ENCODE data around the gene RPL15. TPM values are rescaled to one million over a fixed set of nuclear protein-coding genes. Genes with fewer than 3 reads are reported as not detected.

Gene RPL15
- total RNA-seq, 2 donors from 2014 or later, result 1,434 to 1,547 TPM

GRCh38 chr3:23889950-23890349 lies 27.0 kb upstream of the RPL15 start:
- no peaks in the 10 kb centered on the region for H3K36me3 ChIP-seq
- intact Hi-C loops (cut with DNase I), result loop anchor here (10.0 kb wide), 2 partner anchors 365 to 795 kb away; no protein-coding TSS in a partner anchor
- H3K9ac ChIP-seq (ENCODE audit: low read depth in 2 of 2, low read length in 2 of 2), result no peak overlapping the region
- no peaks in the 10 kb centered on the region for H3K27me3 ChIP-seq
- no peak for DNase-seq
- no peak for TF ChIP-seq CTCF (IDR thresholded peaks at IDR 0.05)
- H3K4me1 ChIP-seq, result no peaks in the 10 kb centered on the region
- H3K4me3 ChIP-seq, result no peak overlapping the region
- H3K27ac ChIP-seq, result no peak overlapping the region
- no peaks in the 10 kb centered on the region for H3K9me3 ChIP-seq

DNA sequence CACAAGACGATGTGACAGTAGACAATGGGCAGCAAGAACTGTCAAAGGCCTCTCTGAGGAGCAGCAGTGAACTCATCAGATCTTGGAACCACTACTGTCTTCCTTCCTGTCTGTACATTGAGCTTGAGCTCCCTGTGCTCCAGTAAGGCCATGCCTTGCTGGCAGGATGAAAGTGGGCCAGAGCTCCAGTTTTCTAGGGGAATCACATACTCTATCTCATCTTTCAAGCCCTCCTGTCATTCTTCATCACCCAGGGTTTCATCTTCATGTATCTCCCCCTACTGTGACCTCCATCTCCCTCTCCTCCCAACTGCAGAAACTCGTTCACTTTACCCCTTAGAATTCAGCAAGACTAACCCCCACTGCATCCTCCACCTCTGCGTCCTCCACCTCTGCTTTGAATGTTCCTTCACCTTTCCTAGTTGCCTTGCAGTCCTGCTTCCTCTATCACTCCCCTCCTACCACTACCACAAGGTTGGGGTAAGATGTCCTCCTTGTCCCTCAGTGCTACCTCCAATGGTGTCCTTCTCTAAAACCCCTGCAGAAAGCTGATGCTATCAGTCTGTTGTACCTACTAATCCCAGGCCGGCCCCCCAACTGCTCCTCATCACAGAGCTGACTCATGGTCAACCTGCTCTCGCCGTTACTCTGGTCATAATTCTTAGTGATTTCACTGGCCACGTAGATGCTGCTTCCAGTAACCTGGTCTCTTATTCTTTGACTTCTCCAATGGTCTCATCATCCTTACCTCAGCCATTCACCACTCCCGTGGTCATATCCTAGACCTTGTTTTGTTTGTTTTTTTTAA lies 22.5 kb upstream of the RPL15 start:
- no peaks in the 10 kb centered on the region for H3K36me3 ChIP-seq
- no peak overlapping the region for H3K27ac ChIP-seq
- no peak overlapping the region for H3K9ac ChIP-seq (ENCODE audit: low read depth in 2 of 2, low read length in 2 of 2)
- intact Hi-C loops (cut with DNase I), result loop anchor here (10.0 kb wide), 1 partner anchor 360 kb away; no protein-coding TSS in a partner anchor
- H3K9me3 ChIP-seq, result no peaks in the 10 kb centered on the region
- H3K4me3 ChIP-seq, result no peak overlapping the region
- H3K4me1 ChIP-seq, result no peaks in the 10 kb centered on the region
- no peaks in the 10 kb centered on the region for H3K27me3 ChIP-seq
- no peak for TF ChIP-seq CTCF (IDR thresholded peaks at IDR 0.05)
- no peak for DNase-seq

DNA sequence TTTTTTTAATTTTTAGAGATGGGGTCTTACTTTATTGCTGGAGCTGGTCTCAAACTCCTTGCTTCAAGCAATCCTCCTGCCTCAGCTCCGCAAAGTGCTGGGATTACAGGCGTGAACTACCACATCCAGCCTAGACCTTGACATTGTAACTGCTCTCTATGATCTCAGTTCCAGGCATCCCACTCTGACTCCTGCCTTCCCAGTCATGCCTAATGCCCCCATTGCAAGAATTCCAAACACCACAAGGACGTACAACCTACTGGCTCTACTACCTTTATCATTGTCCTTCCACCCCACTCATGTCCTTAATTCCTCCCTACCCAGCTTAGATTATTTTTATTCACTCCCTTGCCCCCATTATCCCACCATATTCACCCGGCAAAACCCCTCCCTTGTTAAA lies 21.8 kb upstream of the RPL15 start:
- no peaks in the 10 kb centered on the region for H3K9me3 ChIP-seq
- H3K27ac ChIP-seq, result no peak overlapping the region
- no peak for TF ChIP-seq CTCF (IDR thresholded peaks at IDR 0.05)
- no peak overlapping the region for H3K9ac ChIP-seq (ENCODE audit: low read depth in 2 of 2, low read length in 2 of 2)
- no peak for DNase-seq
- no peaks in the 10 kb centered on the region for H3K36me3 ChIP-seq
- H3K4me3 ChIP-seq, result no peak overlapping the region
- no peaks in the 10 kb centered on the region for H3K4me1 ChIP-seq
- intact Hi-C loops (cut with DNase I), result loop anchor here (10.0 kb wide), 1 partner anchor 360 kb away; no protein-coding TSS in a partner anchor
- H3K27me3 ChIP-seq, result no peaks in the 10 kb centered on the region

- TF ChIP-seq CTCF (IDR thresholded peaks at IDR 0.05), result no peak
- Histone ChIP-seq H3K27ac (no peak overlapping the region), H3K36me3 (no peaks in the 10 kb centered on the region), H3K27me3 (no peaks in the 10 kb centered on the region), H3K9me3 (no peaks in the 10 kb centered on the region), H3K4me1 (no peaks in the 10 kb centered on the region), H3K4me3 (no peak overlapping the region), H3K9ac (ENCODE audit: low read depth in 2 of 2, low read length in 2 of 2) (no peak overlapping the region)
- intact Hi-C loops (cut with DNase I), result no loop called here
- DNase-seq, result no peak
Measured at GRCh38 chr3:23900744-23901143, 16.2 kb upstream of the RPL15 start.

DNA sequence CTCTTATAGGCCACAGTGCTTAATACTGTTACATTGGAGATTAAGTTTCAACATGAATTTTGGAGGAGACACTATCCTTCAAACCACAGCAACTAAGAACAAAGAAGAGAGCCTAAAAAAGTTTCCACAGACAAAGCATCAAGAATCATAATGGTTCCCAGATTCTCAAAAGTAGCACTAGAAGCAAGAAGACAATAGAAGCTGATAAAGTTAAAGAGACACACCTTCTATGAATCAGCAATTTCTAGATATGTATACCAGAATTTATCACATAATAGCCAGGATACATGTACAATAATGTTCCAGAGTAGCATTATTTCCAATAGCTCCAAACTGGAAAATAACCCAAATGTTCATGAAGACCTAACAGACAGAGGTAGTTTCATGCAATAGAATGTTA lies 12.4 kb upstream of the RPL15 start:
- intact Hi-C loops (cut with DNase I), result no loop called here
- no peak overlapping the region for H3K9ac ChIP-seq (ENCODE audit: low read depth in 2 of 2, low read length in 2 of 2)
- DNase-seq, result no peak
- no peaks in the 10 kb centered on the region for H3K27me3 ChIP-seq
- no peaks in the 10 kb centered on the region for H3K4me1 ChIP-seq
- no peak for TF ChIP-seq CTCF (IDR thresholded peaks at IDR 0.05)
- no peak overlapping the region for H3K27ac ChIP-seq
- no peaks in the 10 kb centered on the region for H3K36me3 ChIP-seq
- H3K9me3 ChIP-seq, result no peaks in the 10 kb centered on the region
- no peak overlapping the region for H3K4me3 ChIP-seq

Measured in colonic mucosa (tissue), 4 donors.